Activated CD4-positive, alpha-beta T cell treated with anti-CD3 and anti-CD28 coated beads, Interleukin-2, amount 10 ng/mL, durations not matched to agents 7 days and 5 days (primary cell): ENCODE measurements around the gene UBALD1. TPM values are rescaled to one million over a fixed set of nuclear protein-coding genes. Genes with fewer than 3 reads are reported as not detected.

Experiments used
- CTCF ChIA-PET: fragments of 350-600 bp; sonication (Branson Sonifier 250); formaldehyde crosslinking; loops from one replicate; lab custom pipeline; 2021; ENCODE audit warnings: antibody characterized with exemption; lab: Charles Lee
- POLR2A ChIA-PET: fragments of 350-600 bp; sonication (Branson Sonifier 250); formaldehyde crosslinking; loops from one replicate; lab custom pipeline; 2021; ENCODE audit warnings: antibody characterized with exemption; lab: Charles Lee
- DNase-seq: peaks from one replicate; pipeline ENCODE4 v3.0.0-alpha.2; 2020
- H3K27ac Mint-ChIP-seq: one replicate; pipeline ENCODE4 v1.8.0; 2021; ENCODE audit warnings: mild to moderate bottlenecking, moderate library complexity, mixed read lengths
- H3K27me3 Mint-ChIP-seq: one replicate; pipeline ENCODE4 v1.8.0; 2021; ENCODE audit warnings: mixed read lengths
- H3K36me3 Mint-ChIP-seq: one replicate; pipeline ENCODE4 v1.8.0; 2021; ENCODE audit warnings: low read depth, mixed read lengths
- H3K4me1 Mint-ChIP-seq: one replicate; pipeline ENCODE4 v1.8.0; 2021; ENCODE audit warnings: mixed read lengths
- H3K4me3 Mint-ChIP-seq: one replicate; pipeline ENCODE4 v1.8.0; 2021; ENCODE audit warnings: mild to moderate bottlenecking, moderate library complexity, mixed read lengths
- H3K9me3 Mint-ChIP-seq: one replicate; pipeline ENCODE4 v1.8.0; 2021; ENCODE audit warnings: mixed read lengths
- total RNA-seq, 2 experiments: library from RNA; stranded (reverse); gene quantifications; one replicate each; pipeline ENCODE4 v1.2.3, GENCODE V29; 2021

Gene UBALD1
- 10 to 100 TPM; 21.5 to 22.2 TPM for total RNA-seq

DNA sequence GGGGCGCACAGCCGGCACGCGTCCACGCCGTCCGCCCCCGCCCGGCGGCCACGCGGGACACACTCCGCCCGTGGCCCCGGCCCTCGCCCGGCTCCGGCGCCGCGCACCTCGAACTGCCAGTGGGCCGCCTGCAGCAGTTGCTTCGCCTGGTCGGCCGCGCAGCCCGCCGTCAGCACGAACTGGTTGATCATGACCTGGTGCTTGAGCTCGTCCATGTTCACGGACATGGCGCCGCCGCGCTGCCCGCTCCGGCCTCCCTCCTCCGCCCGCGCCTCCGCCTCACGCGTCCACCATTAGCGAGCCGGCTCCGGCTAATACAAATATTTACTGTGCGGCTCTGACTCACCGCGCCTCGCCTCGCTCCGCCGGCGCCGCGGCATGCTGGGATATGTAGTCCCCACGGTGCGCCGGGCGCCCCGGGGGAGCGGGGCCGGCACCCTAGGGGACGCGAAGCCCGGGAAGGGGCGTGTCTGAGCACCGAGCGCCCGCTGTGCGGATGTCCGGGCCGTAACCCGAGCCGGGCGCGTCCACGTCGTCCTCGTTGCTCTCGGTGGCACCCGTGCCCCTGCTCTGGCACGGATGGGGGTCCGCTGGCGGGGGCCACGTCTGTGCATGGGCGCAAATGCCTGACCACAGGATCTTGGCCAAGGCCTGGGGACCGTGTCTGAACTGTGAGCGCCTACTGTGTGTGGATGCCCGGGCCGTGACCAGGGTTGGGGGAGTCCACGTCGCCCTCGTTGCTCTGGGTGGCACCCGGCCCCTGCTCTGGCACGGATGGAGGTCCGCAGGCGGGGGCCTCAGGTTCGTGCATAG lies at the start of gene UBALD1:
Gene UBALD1 (minus strand): TSS at position 318 of the 813 bp plus-strand sequence. CDS start 91 bp downstream, at position 227.
- Mint-ChIP-seq H3K9me3 (no peaks in the 10 kb centered on the region), H3K27ac (peak within 1 kb of the TSS; percentile 95), H3K4me1 (peaks cover 22% of the 10 kb centered on the region), H3K27me3 (no peaks in the 10 kb centered on the region), H3K36me3 (no peaks in the 10 kb centered on the region), H3K4me3 (peak within 1 kb of the TSS; percentile 94)
- peak; percentile 78 for DNase-seq
- ChIA-PET CTCF (interaction anchor here (2.7 kb wide), 1 partner anchor 9 kb away, joined by 9 read pairs; the partner anchor contains the start of gene MGRN1), POLR2A (interaction anchor here (0.5 kb wide), 1 partner anchor 59 kb away, joined by 3 read pairs; the partner anchor contains the start of gene C16orf96)

DNA sequence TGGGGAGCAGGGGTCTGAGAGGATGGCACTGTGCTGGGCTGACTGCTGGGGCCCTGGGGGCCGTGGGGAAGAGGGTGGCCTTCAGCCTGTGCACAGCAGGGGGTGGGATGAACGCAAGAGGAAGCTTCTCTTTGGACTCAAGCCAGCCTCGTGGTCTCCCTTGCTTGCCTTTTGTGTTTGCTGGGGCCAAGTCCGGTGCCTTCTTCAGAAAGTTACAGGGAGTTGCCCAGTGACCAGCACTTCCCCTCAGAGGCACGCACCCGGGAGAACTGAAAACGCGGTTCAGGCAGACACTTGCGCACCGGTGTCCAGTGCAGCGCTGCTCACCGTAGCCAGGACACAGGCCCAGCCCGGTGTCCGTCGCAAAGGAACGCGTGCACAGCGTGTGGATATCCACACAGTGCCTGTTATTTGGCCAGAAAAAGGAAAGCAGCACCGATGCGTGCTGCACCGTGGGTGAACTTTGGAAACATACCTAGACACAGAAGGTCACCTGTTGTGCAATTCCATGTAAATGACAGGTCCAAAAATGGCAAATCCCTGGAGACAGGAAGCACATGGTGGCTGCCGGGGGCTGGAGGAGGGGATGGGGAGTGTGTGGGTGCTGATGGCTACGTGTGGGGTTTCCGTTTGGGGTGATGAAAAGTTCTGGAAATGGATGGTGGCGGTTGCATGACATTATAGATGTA lies 49.2 kb upstream of the UBALD1 start:
- ChIA-PET CTCF (interaction anchor here (1.6 kb wide), 1 partner anchor 39 kb away, joined by 3 read pairs; the partner anchor contains the start of gene MGRN1), POLR2A (no interaction called here)
- peaks cover 77% of the 10 kb centered on the region for H3K4me1 Mint-ChIP-seq
- peak overlapping the region; percentile 93 for H3K27ac Mint-ChIP-seq
- H3K36me3 Mint-ChIP-seq = peaks cover 40% of the 10 kb centered on the region
- peak overlapping the region; percentile 56 for H3K4me3 Mint-ChIP-seq
- no peak for DNase-seq
- no peaks in the 10 kb centered on the region for H3K9me3 Mint-ChIP-seq
- no peaks in the 10 kb centered on the region for H3K27me3 Mint-ChIP-seq

DNA sequence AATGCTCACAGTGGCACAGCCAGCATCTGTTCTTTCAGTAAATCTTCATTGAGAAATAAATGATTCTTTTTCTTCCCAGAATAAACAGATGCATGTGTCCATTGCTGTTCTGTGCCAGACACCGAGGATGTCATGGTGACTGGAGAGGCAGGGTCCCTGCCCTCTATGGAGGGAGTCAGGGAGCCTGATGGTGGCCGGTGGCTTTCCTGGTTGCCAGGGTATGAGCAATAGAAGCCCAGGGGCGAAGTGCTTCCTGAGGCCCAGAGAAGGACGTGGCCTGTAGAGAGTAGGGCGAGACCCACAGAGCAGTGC lies 48.7 kb upstream of the UBALD1 start:
- peak overlapping the region; percentile 93 for H3K27ac Mint-ChIP-seq
- H3K9me3 Mint-ChIP-seq = no peaks in the 10 kb centered on the region
- peaks cover 44% of the 10 kb centered on the region for H3K36me3 Mint-ChIP-seq
- ChIA-PET POLR2A (no interaction called here), CTCF (no interaction called here)
- no peaks in the 10 kb centered on the region for H3K27me3 Mint-ChIP-seq
- H3K4me1 Mint-ChIP-seq = peaks cover 82% of the 10 kb centered on the region
- DNase-seq = no peak
- H3K4me3 Mint-ChIP-seq = peak overlapping the region; percentile 56

DNA sequence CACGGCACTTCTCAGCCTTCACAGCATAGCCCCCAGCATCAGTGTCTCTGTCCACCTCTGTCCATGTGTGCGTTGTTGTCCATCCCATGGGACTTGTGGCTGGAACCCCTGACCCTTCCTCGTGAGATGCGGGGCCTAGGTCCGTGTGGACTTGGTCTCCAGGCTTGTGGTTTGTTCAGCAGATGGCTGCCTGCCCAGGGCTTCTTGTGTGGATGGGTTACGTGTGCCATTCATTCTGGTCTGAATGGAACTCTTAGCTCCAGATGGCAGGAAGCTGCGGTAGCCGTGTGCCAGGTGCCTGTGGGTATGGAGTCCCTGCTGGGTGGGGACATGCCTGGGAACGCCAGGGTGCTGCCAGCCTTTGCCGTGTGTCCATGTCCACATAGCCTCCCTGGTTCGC lies 47.0 kb upstream of the UBALD1 start:
- H3K4me1 Mint-ChIP-seq = peaks cover 79% of the 10 kb centered on the region
- H3K9me3 Mint-ChIP-seq = no peaks in the 10 kb centered on the region
- CTCF ChIA-PET = interaction anchor here (0.5 to 3.2 kb wide), 5 partner anchors 9 to 141 kb away, joined by 3 to 18 read pairs (median 4); no protein-coding TSS in a partner anchor
- peak overlapping the region; percentile 36 for H3K27ac Mint-ChIP-seq
- POLR2A ChIA-PET = no interaction called here
- no peak overlapping the region for H3K4me3 Mint-ChIP-seq
- no peaks in the 10 kb centered on the region for H3K27me3 Mint-ChIP-seq
- H3K36me3 Mint-ChIP-seq = peaks cover 38% of the 10 kb centered on the region
- no peak for DNase-seq

DNA sequence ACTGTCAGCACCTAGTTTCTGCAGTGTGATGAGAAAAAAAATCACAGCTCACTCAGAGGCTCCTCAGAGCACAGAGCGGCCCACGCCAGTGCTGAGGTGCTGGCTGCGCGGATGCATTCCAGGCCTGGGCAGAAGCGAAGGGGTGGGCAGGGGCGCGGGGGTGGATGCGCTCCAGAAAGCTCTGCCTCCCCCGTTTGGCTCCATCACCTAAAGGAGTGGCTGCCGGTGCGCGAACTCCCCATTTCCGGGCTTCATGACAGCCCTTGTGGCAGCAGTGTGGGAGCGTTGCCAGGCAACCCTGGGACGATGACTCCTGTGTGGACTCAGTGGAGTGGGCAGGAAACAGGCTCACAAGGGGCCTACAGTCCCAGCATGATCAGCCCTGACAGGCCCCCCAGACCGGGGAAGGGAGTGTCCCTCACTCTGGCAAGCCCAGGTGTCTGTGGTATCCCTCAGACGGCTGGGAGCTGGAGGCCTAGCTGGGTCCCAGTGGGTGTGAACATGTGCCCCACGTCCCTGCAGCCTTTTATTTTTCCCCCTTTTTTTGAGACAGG lies 45.8 kb upstream of the UBALD1 start:
- peak; percentile 86 for DNase-seq
- peaks cover 69% of the 10 kb centered on the region for H3K4me1 Mint-ChIP-seq
- CTCF ChIA-PET = interaction anchor here (0.6 to 3.2 kb wide), 6 partner anchors 10 to 432 kb away, joined by 3 to 18 read pairs (median 4); partner anchors contain the start of gene MGRN1
- POLR2A ChIA-PET = interaction anchor here (0.6 kb wide), 1 partner anchor 13 kb away, joined by 3 read pairs; no protein-coding TSS in a partner anchor
- peaks cover 39% of the 10 kb centered on the region for H3K36me3 Mint-ChIP-seq
- peak overlapping the region; percentile 88 for H3K27ac Mint-ChIP-seq
- H3K4me3 Mint-ChIP-seq = peak overlapping the region; percentile 22
- no peaks in the 10 kb centered on the region for H3K9me3 Mint-ChIP-seq
- H3K27me3 Mint-ChIP-seq = no peaks in the 10 kb centered on the region

DNA sequence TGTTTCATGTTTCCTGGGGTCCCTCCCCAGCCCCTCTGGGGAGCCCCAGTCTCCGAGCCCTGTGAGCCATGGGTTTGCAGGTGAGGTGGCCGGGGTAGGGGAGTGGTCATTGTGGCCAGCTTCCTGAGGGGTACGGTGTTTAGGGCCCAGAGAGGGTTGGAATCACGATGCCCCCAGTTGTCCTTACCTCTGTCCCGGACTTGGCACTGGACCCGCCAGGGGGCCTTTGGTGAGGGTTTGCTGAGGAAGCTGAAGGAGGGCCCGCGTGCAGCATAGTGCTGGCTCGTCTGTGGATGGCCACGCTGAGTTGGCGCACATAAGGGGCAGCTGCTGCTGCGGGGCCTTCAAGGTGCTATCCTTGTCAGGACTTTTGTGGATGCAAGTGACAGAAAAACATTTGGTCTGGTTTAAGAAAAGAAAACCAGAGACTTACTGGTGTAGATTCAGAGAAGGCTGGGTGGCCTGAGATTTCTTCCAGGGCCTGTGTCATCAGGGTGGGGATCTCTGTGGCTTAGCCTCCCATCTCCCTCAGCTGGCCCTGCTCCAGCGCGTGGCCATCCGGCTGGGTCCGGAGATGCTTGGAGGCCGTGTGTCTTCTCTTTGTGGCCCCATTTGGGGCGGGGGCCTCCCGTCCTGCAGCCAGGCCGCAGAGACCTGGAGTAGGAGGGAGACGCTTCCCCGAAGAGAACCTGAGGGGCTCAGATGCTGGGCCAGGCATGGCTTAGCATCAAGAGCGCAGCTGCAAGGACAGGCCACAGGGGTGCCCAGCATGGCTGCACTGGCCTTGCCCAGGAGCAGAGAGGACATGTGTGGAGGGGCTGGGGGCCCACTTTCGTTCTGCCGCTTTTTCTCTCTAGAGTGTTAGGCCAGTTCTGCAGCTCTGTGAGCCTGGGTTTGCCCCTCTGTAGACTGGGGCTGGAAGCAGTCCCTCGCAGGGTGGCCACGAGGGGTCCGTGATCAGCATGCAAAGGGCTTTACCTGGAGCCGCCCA lies 45.0 kb upstream of the UBALD1 start:
- Mint-ChIP-seq H3K4me1 (peaks cover 61% of the 10 kb centered on the region), H3K4me3 (peak overlapping the region; percentile 22), H3K36me3 (peaks cover 37% of the 10 kb centered on the region), H3K9me3 (no peaks in the 10 kb centered on the region), H3K27me3 (no peaks in the 10 kb centered on the region), H3K27ac (peak overlapping the region; percentile 88)
- ChIA-PET CTCF (interaction anchor here (0.9 to 3.2 kb wide), 4 partner anchors 9 to 36 kb away, joined by 4 to 18 read pairs (median 8); partner anchors contain the start of gene MGRN1), POLR2A (no interaction called here)
- no peak for DNase-seq

DNA sequence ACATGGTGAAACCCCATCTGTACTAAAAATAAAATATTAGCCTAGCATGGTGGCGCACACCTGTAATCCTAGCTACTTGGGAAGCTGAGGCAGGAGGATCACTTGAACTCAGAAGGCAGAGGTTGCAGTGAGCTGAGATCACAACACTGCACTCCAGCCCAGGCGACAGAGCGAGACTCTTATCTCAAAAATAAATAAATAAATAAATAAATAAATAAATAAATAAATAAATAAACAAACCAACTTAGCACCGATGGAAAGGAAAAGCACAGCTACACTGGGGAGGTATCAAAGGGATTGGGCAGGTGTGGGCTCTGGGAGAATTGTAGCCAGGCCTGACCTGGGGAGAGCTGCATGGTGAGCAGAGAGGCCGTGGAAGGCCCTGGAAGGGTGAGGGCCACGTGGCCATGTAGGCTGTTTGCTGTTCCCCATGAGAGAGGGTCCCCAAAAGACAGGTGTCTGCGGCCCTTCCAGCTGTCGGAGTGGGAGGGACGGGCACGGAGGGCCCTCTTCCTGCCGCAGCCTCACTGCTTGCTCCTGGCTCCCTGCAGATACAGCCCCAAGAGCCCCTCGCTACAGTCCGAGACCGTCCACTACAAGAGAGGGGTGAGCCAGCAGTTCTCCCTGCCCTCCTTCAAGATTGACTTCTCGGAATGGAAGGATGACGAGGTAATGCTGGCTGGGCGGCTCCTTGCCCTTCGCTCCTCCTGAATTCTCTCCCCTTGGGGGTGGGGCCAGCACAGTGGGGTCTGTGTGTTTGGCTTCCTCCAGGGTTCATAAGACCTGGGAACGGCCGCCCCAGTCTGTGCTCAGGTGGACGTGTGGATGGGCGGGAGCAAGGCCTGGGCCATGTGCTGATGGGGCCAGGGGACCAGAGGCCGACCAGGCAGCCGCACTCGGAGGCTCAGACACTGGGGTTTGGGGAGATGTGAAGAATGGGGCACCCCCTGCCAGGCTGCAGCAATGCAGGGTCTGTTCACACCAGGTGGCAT lies 42.3 kb upstream of the UBALD1 start:
- no peak overlapping the region for H3K4me3 Mint-ChIP-seq
- POLR2A ChIA-PET = no interaction called here
- DNase-seq = no peak
- no peaks in the 10 kb centered on the region for H3K9me3 Mint-ChIP-seq
- no peak overlapping the region for H3K27ac Mint-ChIP-seq
- no peaks in the 10 kb centered on the region for H3K27me3 Mint-ChIP-seq
- H3K36me3 Mint-ChIP-seq = peaks cover 32% of the 10 kb centered on the region
- H3K4me1 Mint-ChIP-seq = peaks cover 36% of the 10 kb centered on the region
- CTCF ChIA-PET = interaction anchor here (1.3 kb wide), 1 partner anchor 21 kb away, joined by 3 read pairs; no protein-coding TSS in a partner anchor

DNA sequence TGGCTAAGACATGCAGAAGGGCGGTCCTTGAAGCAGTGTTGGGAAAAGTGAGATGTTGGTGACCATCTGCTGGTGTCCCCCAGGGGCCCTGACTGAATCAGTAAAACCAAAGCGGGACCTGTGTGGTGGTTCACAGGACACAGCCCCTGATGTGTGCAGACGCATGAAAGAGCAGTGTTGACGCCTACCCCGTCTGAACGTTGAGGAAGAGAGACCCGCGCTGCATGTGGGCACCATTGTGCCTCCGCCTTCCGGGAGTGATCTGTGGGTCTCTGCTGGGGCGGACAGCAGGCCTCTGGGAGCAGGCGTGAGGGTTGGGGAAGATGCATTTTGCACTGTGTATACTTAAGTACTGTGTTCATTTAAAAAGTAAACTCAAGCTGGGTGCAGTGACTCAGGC lies 41.5 kb upstream of the UBALD1 start:
- peaks cover 33% of the 10 kb centered on the region for H3K36me3 Mint-ChIP-seq
- no peaks in the 10 kb centered on the region for H3K9me3 Mint-ChIP-seq
- no peak for DNase-seq
- POLR2A ChIA-PET = no interaction called here
- H3K27ac Mint-ChIP-seq = no peak overlapping the region
- no peak overlapping the region for H3K4me3 Mint-ChIP-seq
- no peaks in the 10 kb centered on the region for H3K27me3 Mint-ChIP-seq
- H3K4me1 Mint-ChIP-seq = peaks cover 29% of the 10 kb centered on the region
- CTCF ChIA-PET = interaction anchor here (1.3 kb wide), 1 partner anchor 21 kb away, joined by 3 read pairs; no protein-coding TSS in a partner anchor

DNA sequence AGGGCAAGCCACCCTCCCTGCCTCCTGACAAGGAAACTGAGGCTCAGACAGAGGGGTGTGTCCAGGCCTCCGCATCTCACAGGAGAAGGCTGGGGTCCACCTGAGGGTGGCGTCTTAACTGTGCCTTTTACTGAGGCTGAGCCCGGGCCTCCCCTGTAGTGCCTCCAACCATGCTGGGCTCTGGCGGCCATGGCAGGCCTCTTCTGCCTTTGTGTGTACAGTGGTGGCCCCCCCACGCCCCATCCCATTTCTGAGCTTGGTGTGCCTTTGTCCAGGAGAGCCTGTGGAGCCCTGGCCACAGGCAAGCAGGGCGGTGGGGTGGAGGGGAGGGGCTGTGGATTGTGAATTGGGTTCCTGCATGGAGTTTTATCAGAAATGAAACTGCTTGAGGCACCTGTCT lies 41.1 kb upstream of the UBALD1 start:
- POLR2A ChIA-PET = no interaction called here

DNA sequence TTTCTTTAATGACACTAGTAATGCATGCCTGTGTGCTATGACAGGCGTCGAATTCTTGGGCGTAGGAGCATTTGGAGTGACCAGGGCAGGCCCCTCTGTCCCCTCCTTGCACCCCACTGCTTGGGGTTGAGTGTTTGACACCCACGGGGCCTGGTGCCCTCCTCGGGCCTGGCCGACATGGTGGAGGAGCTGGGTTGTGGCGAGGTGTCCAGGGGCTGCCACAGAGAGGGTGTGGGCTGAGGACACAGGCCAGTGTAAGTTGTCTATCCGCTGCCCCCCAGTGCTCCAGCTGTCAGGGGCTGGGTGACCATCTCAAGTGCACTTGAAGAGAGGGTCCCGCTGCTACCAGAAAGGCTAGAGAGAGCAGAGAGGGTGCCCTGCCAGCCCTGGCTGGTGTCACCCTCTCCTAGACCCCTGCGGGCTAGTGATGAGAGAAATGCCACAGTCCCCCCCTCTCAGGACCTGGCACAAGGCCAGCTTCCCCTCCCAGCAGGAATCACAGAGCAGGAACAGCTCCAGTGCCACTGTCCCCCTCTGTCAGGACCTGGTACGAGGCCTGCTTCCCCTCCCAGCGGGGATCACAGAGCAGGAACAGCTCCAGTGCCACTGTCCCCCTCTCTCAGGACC lies 40.4 kb upstream of the UBALD1 start:
- H3K27ac Mint-ChIP-seq = no peak overlapping the region
- no peaks in the 10 kb centered on the region for H3K27me3 Mint-ChIP-seq
- no peak for DNase-seq
- ChIA-PET CTCF (no interaction called here), POLR2A (no interaction called here)
- no peaks in the 10 kb centered on the region for H3K9me3 Mint-ChIP-seq
- H3K4me3 Mint-ChIP-seq = no peak overlapping the region
- peaks cover 26% of the 10 kb centered on the region for H3K4me1 Mint-ChIP-seq
- H3K36me3 Mint-ChIP-seq = peaks cover 40% of the 10 kb centered on the region

More for the DNA sequence above, 41.1 kb upstream of the UBALD1 start:
- Mint-ChIP-seq H3K4me3 (no peak overlapping the region), H3K4me1 (peaks cover 26% of the 10 kb centered on the region), H3K27me3 (no peaks in the 10 kb centered on the region), H3K36me3 (peaks cover 35% of the 10 kb centered on the region), H3K27ac (no peak overlapping the region), H3K9me3 (no peaks in the 10 kb centered on the region)
- DNase-seq = no peak
- CTCF ChIA-PET = interaction anchor here (1.3 kb wide), 1 partner anchor 20 kb away, joined by 3 read pairs; no protein-coding TSS in a partner anchor
